Epidermal melanocyte (primary cell): ENCODE data around the gene RPL18.
A peak's percentile ranks its signal among the peaks of the same experiment; 100 is the strongest.

Experiments used
- DNase-seq: peaks from one replicate; pipeline ENCODE4 v3.0.0; 2011; ENCODE audit warnings: low spot score; ENCODE audit not compliant: insufficient read length

The RPL18 gene

DNA sequence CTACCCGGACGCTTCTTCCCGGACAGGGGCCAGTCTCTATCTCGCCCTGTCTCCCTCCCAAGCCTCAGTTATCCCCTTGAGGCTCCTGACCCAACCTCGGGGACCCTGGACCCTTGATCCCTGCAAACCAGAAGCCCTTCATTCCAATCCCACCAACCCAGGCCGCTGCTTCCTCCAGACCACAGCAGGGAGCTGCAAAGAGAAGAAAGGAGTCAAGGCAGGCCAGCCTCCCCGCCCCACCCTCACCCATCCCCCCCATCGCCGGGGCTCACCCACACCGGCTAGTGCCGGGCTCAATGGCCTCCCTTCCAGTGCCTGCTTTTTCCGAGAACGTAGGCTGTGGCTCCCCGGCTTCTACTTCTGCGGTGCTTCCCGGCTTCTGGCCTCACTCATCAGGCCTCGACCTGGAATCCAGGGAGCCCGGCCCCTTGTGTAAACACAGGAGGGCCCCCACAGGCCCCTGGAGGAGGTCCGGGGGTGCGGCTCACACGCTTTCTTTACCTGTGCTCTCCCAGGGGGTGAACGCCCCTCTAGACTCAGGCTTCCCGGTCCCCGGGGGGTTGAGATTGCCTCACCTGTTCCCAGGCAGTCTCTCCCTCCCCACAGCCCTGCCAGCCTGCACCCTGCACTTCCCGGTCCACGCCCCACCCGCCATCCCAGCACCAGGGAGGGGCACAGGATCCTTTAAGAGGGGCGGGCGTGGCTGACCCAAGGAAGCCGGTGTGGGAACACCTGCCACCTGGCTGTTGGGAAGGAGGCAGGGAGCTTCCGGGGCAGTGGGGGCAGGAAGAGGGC lies 4.3 kb downstream of the RPL18 start, which contains the start of gene FAM83E:
Gene FAM83E, minus strand, starts transcription at position 641 of the 795 bp plus-strand sequence. CDS start 1,704 bp downstream, outside the sequence.
- DNase-seq, result no peak

DNA sequence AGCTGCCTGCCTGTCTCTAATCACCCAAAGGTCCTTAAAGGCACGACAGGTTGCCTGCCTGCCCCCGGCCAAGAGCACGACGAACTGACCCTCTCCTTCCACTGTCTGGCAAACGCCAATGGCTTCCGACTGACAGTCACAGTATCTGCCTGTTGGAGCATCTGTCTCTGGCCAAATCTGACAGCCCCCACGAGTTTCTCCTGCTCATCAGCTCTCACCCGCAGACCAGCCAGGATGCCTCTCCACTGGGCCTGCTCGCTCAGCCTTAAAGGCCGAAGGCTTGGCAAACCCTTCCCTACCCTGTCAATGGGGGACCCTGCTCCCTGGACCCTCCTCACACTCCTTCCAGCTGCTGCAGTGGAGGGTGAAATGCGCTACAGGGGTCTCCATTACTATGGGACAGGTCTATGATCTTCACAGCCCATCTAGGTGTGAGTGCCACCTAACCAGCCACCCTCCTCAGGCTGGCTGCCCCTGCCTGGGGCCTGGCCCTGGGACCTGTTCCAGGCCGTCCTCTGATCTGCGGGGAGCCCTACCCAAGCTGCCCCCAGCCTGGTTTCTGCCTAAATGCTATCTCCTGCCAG lies 5.0 kb downstream of the RPL18 start:
- no peak for DNase-seq

DNA sequence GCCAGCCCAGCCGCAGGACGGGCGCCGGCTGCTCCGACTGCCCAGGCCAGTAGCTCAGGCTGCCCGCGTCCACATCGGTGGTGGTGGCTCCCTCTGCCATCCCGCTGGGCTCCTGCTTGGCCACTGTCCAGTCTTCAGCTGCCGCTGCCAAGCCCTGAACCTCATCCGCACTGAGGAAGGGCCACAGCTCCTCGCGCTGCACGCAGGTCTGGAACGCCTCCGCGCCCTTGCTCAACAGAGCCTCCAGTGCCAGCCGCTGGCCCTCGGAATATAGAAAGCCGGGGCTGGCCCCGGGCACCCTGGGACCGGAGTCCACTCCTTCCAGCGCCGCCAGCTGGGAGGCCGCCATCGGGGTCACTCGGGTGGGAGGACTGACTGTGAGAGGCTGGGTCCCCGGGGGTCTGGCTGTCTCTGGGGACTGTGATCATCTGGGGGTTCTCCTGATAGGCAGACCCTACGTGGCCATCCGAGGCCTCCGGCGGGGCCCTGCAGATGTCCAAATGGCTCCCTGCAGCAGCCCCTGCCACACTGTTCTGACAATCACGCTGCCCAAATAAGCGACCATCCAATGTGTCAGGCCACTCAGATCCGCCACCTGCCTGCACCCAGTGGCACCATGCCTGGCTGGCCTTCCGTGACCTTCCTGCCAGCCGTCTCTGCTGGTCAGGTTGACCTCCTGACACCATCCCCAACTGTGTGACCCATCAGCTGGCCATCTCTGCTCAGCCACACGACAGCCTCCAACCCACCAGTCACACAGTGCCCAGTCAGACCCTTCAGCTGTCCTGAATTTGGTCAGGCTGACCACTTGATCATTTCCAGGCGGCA lies 5.7 kb downstream of the RPL18 start:
- DNase-seq, result no peak

DNA sequence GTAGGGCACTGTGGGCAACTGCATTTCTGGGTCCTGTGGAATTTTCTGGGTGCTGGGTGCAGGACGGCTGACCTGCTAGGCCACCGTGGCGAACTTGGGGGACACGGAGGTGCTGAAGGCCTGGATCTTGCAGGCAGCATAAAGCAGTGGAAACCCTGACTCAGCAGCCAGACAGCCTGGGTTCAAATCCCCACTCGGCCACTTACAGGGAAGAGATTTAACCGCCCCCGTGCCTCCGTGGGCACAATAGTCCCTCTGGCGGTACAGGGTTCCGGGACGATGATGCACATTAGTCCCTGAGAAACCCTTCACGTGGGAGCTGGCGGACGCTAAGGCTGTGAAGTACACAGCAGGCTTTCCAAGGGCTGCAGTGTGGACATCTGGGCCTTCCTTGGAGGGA lies 7.1 kb downstream of the RPL18 start:
- no peak for DNase-seq

- no peak for DNase-seq
Measured at GRCh38 chr19:48609571-48610108, 9.3 kb downstream of the RPL18 start.

DNA sequence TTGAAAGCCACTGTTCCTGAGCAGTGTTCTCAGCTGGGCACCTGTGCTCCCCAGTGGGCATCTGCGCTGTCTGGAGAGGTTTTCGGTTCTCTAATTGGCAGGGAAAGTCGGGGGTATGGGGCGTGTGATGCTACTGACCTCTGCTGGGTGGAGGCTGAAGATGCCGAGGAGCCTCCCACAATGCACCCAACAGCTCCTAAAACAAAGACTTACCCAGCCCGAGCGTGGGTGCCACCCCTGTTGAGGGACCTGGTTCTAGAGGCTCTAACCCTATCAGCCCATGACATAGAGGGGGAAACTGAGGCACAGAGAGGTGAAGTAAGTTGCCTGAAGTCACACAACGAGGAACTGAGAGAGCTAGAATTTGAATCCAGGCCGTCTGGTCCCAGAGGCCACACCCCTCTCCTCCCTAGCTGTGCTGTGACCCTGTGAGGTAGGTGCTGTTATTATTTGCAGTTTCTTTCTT lies 10.1 kb downstream of the RPL18 start:
- peak; percentile 78 for DNase-seq

- DNase-seq, result no peak
Measured at GRCh38 chr19:48607359-48607755, 11.6 kb downstream of the RPL18 start.

- DNase-seq, result no peak
Measured at GRCh38 chr19:48606463-48607358, 12.3 kb downstream of the RPL18 start, which contains the start of gene SPACA4. TSS of gene SPACA4 (plus strand) at chr19:48606742. CDS start at chr19:48606979, 237 bp downstream.

GRCh38 chr19:48603850-48604249 lies 15.1 kb downstream of the RPL18 start:
- DNase-seq, result no peak

- no peak for DNase-seq
Measured at GRCh38 chr19:48603449-48603848, 15.5 kb downstream of the RPL18 start.

DNA sequence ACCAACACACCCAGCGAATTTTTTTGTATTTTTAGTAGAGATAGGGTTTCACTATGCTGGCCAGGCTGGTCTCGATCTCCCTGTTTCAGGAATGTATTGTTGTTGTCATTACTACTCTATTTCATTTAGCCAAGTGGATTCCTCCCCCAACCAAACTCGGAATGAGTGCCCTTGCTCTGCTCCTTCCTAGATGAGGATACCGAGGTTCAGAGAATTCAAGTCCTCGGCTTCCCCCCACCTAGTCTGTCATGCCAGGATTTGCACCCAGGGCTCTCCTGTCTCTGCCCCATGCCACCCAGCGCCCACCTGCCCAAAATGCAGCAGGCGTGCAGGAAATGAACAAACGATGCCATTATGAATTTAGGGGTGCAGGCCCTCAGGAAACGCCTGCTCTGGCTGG lies 16.0 kb downstream of the RPL18 start:
- no peak for DNase-seq

DNA sequence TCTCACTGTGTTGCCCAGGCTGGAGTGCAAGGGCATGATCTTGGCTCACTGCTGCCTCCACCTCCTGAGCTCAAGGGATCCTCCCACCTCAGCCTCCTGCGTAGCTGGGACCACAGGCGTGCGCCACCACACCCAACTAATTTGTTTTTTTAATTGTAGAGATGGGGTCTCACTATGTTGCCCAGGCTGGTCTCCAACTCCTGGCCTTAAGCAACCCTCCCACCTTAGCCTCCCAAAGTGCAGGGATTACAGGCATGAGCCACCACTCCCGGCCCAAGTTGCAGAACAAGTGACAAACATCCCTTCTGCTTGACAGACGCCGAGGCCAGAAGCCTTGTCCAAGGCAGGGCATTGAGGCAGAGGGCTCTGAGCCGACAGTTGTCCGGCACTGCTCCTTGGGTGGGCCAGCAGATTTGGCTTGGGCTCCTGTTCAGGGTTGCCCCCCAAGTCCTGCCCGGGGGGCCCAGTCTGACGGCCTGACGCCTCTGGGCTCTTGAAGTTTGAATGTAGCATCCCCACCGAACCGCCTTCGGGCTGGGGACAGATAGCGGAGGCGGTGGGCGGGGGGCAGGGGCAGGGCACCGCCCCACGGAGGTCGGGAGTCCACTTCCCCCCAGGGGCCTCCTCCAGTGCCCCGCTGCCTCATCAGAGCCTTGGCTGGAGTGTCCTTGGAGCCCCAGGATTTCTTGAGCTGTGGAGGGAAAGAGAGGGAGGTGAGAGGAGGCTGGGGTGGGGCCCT lies 18.1 kb downstream of the RPL18 start:
- peak; percentile 10 for DNase-seq

DNA sequence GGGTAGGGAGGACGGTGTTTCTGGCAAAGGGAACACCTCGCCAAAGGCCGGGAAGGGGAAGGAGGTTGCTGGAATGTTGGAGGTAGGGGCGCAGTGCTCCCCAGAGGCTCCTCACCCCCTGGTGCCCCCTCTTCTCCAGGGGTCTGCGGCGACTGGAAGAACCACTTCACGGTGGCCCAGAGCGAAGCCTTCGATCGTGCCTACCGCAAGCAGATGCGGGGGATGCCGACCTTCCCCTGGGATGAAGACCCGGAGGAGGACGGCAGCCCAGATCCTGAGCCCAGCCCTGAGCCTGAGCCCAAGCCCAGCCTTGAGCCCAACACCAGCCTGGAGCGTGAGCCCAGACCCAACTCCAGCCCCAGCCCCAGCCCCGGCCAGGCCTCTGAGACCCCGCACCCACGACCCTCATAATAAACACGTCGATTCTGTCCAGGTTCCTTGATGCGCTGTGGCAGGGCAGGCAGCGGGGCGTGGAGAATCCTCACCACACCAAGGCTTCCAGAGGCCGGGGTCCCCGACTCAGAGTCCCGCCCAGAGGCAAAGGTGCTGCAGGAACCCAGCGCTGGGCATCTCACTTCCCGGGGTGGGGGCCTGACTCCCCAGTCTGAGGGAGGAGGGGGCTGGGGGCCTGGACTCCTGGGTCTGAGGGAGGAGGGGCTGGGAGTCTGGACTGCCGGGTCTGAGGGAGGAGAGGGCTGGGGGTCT lies 19.8 kb downstream of the RPL18 start:
- DNase-seq, result no peak

GRCh38 chr19:48596679-48597465 lies 22.1 kb downstream of the RPL18 start:
- no peak for DNase-seq

DNA sequence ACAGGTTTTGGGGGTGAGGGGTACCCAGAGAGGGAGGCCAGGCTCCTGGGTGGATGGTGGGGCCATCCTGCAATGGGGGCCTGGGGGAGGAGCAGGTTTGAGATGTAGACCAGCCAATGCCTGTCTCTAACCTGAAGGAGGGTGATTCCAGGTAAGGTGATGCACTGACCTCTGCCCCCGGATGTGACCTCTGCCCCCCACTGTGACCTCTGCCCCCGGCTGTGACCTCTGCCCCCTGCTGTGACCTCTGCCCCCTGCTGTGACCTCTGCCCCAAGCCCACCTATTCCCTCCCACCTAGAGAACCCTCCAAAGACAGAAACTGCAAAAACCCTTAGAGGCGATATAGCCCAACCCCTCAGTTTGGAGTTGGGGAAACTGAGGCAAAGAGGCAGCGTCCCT lies 22.7 kb downstream of the RPL18 start:
- no peak for DNase-seq

DNA sequence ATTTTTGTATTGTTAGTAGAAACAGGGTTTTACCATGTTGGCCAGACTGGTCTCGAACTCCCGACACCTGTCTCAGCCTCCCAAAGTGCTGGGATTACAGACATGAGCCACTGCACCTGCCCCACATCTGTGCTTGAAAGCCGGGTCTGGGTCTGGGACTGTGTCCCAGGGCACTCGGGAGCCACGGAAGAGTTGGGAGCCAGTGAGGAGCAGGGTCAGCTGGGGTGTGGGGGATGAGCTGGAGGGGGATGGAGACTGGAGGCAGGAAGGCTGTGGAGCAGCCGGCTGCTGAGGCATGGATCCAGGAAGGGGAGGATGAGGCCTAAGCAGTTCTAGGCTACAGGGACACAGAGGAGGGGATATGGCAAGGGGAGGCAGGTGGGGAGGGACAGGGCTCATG lies 23.1 kb downstream of the RPL18 start:
- no peak for DNase-seq

GRCh38 chr19:48595171-48595570 lies 23.8 kb downstream of the RPL18 start:
- no peak for DNase-seq

DNA sequence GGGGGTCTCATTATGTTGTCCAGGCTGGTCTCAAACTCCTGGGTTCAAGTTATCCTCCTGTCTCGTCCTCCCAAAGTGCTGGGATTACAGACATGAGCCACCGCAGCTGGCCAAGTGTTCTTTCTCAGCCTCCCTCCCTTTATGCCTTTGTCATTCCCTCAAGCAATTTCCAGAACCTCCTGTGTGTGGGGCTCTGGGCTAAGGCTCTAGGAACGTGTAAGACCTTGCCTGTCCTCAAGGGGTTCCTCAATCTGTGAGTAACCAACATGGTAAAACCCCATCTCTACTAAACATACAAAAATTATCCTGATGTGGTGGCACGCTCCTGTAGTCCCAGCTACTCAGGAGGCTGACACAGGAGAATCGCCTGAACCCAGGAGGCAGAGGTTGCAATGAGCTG lies 28.0 kb downstream of the RPL18 start:
- no peak for DNase-seq
